Measurements from ENCODE around the gene SMARCD1.

- TF ChIP-seq, protein P1, sequence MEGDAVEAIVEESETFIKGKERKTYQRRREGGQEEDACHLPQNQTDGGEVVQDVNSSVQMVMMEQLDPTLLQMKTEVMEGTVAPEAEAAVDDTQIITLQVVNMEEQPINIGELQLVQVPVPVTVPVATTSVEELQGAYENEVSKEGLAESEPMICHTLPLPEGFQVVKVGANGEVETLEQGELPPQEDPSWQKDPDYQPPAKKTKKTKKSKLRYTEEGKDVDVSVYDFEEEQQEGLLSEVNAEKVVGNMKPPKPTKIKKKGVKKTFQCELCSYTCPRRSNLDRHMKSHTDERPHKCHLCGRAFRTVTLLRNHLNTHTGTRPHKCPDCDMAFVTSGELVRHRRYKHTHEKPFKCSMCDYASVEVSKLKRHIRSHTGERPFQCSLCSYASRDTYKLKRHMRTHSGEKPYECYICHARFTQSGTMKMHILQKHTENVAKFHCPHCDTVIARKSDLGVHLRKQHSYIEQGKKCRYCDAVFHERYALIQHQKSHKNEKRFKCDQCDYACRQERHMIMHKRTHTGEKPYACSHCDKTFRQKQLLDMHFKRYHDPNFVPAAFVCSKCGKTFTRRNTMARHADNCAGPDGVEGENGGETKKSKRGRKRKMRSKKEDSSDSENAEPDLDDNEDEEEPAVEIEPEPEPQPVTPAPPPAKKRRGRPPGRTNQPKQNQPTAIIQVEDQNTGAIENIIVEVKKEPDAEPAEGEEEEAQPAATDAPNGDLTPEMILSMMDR (conservative IDR thresholded peaks at IDR 0.05), result peak; percentile 67
- TF ChIP-seq ZFX (IDR thresholded peaks at IDR 0.05), result no peak
Measured at GRCh38 chr12:50132505-50133135, 47.5 kb downstream of the SMARCD1 start.

All from C4-2B (cell line).